Measurements from ENCODE around the gene CASP2. TPM values are rescaled to one million over a fixed set of nuclear protein-coding genes. Genes with fewer than 3 reads are reported as not detected.

The CASP2 gene
- total and polyA plus RNA-seq, 10 of the 15 experiments (the other 5 are each of a cell fraction or from before 2014, with no cell fraction given) = 12.1 to 60.4 (median 26.2) TPM

DNA sequence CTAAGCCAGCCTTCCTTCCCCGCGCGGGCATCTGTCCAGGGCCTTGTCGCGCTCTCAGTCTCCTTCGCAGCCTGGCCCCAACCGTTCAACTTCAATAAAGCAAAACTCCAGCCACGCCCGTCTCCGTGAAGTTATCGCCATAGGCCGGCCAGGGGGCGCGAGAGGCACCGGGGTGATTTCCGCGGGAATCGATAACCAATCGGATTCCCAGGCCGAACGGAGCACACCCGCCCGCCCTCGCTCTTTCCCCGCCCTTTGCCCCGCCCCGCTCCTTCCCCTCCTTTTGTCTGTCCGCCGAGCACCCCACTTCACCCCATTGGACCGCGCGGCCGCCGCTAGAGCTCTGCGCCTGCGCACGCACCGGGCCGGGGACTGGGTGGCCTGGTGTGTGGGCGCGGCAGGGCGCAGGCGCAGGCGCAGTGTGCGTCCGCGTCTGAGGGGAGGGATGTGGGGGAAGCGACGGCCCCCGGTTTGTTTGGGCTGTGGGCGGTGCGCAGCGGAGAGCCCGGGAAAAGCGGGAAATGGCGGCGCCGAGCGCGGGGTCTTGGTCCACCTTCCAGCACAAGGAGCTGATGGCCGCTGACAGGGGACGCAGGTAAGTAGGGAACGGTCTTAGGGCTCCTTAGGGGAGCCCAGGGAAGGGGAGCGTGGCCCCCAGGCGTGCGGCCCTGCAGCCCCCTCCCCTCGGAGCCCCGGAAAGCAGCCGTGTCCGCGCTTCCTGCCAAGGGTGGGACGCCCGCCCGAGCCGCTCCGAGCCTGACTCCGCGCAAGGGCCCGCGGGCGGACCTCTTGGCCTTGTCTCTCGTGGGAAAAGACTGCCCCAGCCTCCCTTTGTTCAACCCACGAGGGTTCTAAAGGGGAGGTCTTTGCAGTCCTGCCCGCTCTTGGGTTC, at the start of gene CASP2 (continued):
- TF ChIP-seq HDAC2 (IDR thresholded peaks at IDR 0.05) (no peak), JUNB (IDR thresholded peaks at IDR 0.05) (no peak), YY1 (IDR thresholded peaks at IDR 0.05; ENCODE audit: low read depth, low read length) (peak; percentile 94), SMAD5 (IDR thresholded peaks at IDR 0.05; ENCODE audit: low read depth) (no peak), SP1 (IDR thresholded peaks at IDR 0.05; ENCODE audit: low read depth, low read length) (peak; percentile 46), ZNF622 (IDR thresholded peaks at IDR 0.05) (no peak), TARDBP (IDR thresholded peaks at IDR 0.05; ENCODE audit: borderline replicate concordance) (no peak), ZNF217 (IDR thresholded peaks at IDR 0.05) (0 out of 2 replicates have a peak, but pooled peaks have one; percentile 15), SIN3A (IDR thresholded peaks at IDR 0.05; ENCODE audit: low read depth, low read length) (no peak), IKZF1 (conservative IDR thresholded peaks at IDR 0.05) (peak; percentile 99), SMARCA5 (IDR thresholded peaks at IDR 0.05) (peak; percentile 64; the same call in 1 of the 2 replicates), MYC (IDR thresholded peaks at IDR 0.05; ENCODE audit: insufficient read depth, insufficient read length, insufficient replicate concordance, low read length, severe bottlenecking) (no peak), IRF5 (IDR thresholded peaks at IDR 0.05; ENCODE audit: borderline replicate concordance) (no peak), CHD2 (IDR thresholded peaks at IDR 0.05; ENCODE audit: borderline replicate concordance, low read depth, low read length) (peak; percentile 34), EED (IDR thresholded peaks at IDR 0.05; ENCODE audit: low read depth) (0 out of 2 replicates have a peak, but pooled peaks have one; percentile 22), DPF2 (IDR thresholded peaks at IDR 0.05) (peak; percentile 69), USF2 (IDR thresholded peaks at IDR 0.05; ENCODE audit: borderline replicate concordance, low read depth, low read length) (no peak), CREM (IDR thresholded peaks at IDR 0.05; ENCODE audit: low read depth) (0 out of 2 replicates have a peak, but pooled peaks have one; percentile 7), KAT2A (conservative IDR thresholded peaks at IDR 0.05; ENCODE audit: control insufficient read depth, low read depth, low read length) (no peak), BMI1 (IDR thresholded peaks at IDR 0.05; ENCODE audit: borderline replicate concordance) (no peak), EGR1 (IDR thresholded peaks at IDR 0.05; ENCODE audit: borderline replicate concordance in 1 of 2, low read depth in 2 of 2, low read length in 2 of 2) (peak in 1 of 2 experiments; percentile 84; a peak in 2 of 3 replicates), ASH2L (IDR thresholded peaks at IDR 0.05; ENCODE audit: borderline replicate concordance, low read depth) (peak; percentile 78; the same call in 1 of the 2 replicates)
- TF ChIP-seq, protein P1, sequence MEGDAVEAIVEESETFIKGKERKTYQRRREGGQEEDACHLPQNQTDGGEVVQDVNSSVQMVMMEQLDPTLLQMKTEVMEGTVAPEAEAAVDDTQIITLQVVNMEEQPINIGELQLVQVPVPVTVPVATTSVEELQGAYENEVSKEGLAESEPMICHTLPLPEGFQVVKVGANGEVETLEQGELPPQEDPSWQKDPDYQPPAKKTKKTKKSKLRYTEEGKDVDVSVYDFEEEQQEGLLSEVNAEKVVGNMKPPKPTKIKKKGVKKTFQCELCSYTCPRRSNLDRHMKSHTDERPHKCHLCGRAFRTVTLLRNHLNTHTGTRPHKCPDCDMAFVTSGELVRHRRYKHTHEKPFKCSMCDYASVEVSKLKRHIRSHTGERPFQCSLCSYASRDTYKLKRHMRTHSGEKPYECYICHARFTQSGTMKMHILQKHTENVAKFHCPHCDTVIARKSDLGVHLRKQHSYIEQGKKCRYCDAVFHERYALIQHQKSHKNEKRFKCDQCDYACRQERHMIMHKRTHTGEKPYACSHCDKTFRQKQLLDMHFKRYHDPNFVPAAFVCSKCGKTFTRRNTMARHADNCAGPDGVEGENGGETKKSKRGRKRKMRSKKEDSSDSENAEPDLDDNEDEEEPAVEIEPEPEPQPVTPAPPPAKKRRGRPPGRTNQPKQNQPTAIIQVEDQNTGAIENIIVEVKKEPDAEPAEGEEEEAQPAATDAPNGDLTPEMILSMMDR (IDR thresholded peaks at IDR 0.05 in 2 of 3, conservative IDR thresholded peaks at IDR 0.05 in 1 of 3; ENCODE audit: control insufficient read depth in 2 of 3, extremely low read depth in 1 of 3, insufficient read depth in 1 of 3, low read depth in 3 of 3, low read length in 3 of 3) = peak in 1 of 3 experiments; percentile 24; a peak in 1 of 6 replicates
- TF ChIP-seq, protein P2, sequence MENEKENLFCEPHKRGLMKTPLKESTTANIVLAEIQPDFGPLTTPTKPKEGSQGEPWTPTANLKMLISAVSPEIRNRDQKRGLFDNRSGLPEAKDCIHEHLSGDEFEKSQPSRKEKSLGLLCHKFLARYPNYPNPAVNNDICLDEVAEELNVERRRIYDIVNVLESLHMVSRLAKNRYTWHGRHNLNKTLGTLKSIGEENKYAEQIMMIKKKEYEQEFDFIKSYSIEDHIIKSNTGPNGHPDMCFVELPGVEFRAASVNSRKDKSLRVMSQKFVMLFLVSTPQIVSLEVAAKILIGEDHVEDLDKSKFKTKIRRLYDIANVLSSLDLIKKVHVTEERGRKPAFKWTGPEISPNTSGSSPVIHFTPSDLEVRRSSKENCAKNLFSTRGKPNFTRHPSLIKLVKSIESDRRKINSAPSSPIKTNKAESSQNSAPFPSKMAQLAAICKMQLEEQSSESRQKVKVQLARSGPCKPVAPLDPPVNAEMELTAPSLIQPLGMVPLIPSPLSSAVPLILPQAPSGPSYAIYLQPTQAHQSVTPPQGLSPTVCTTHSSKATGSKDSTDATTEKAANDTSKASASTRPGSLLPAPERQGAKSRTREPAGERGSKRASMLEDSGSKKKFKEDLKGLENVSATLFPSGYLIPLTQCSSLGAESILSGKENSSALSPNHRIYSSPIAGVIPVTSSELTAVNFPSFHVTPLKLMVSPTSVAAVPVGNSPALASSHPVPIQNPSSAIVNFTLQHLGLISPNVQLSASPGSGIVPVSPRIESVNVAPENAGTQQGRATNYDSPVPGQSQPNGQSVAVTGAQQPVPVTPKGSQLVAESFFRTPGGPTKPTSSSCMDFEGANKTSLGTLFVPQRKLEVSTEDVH (IDR thresholded peaks at IDR 0.05; ENCODE audit: low read depth, partially characterized antibody) = peak; percentile 68
